IPS DF 4.7 (cell line): ENCODE results near the gene SPEM1.

Experiments
- DNase-seq: peaks from one replicate; pipeline ENCODE4 v3.0.0-alpha.2; 2013; ENCODE audit warnings: low spot score; ENCODE audit errors: extremely low read depth

The SPEM1 gene

DNA sequence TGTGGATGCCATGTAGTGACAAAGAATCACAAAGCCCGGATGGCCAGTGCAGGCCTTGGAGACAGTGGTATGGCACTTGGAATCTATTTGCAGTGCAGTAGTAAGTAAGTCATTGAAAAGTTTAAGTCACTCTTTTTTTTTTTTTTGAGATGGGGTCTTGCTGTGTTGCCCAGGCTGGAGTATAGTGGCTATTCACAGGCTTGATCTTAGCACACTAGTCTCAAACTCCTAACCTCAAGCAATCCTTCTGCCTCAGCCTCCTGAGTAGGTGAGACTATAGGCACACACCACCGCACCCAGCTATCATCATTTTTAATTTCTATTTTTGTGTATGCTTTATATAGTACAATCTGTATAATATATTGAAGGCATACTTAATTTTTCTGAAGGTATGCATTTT is 21.5 kb upstream of the SPEM1 start:
- no peak for DNase-seq

GRCh38 chr17:7403043-7403726 is 16.9 kb upstream of the SPEM1 start:
- DNase-seq: no peak

DNA sequence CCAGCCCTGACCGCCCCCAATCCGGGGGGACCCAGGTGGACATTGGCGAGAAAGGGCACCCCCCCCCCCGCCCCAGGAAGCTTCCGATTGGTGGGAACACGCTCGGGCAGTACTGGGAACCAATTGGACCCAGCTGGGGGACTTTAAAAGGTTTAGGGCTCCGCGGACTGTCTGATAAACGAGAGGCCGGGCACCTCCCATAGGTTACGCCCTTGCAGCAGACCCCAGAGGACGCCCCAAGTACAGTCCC is 16.5 kb upstream of the SPEM1 start:
- DNase-seq: no peak

DNA sequence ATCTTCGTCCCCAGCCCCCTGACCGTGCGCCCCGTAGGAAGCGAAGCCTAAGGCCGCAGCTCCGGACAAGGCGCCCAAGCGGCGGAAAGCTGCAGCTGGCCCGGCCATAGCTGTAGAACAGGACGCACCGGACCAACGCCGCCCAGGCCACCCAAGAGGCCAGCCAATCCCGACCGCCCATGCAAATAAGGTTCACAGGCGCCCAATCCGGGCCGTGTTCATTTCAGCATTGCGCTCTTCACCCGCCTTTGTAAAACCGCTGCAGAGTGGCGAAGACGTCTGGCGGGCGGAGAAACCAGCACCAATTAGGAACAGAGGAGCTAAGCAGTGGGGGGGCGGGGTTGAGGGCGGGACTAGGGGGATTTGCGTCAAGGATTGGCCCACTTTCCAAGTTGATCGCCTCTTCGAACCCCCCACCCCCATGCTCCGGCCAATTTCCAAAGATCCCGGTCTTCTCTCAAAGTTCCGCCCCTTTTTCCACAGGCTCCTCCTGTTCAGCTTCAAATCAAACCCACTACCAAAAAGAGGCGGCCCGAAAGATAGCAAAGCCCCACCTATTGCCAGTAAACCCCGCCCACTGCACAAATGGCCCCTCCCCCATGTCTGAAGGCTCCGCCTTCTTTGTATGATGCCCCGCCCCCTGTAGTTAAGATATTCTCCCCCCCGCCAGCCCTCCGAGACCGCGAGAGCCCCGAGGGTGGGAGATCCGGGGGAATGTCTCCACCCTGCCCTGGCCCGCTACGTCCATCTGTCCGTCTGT is 16.0 kb upstream of the SPEM1 start, which contains the start of gene TMEM256:
Gene TMEM256, minus strand, starts transcription at position 121 of the 760 bp plus-strand sequence. Its CDS starts 13 bp downstream, at position 108.
- peak; percentile 97 for DNase-seq

DNA sequence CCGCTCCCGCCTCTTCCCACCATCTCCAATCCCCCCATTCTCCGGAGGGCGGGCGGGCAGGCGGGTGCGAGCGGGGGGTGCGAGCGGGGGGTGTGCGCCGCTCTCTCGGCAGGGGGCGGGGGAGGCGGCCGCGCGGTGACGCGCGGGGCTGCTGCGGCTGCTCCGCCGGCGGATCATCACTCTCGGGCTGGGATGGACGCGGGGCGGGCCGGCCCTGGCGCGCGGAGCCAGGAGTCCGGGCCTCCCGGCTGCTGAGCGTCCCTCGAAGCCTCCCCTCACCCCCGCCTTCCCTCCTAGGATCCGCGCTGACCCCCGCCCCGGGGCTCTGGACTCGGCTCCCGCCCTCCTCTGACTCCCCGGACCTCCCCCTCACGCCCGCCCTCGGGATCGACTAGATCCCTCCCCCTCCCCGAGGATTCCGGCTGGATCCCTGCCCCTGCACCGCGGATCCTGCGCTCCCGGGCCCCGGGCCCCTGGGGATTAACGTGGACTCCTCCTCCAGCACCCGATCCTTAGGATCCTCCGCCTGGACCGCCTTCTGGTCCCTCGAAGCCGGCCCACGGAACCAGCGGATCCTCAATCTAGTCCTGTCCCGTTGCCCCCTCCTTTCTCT is 15.3 kb upstream of the SPEM1 start:
- no peak for DNase-seq

DNA sequence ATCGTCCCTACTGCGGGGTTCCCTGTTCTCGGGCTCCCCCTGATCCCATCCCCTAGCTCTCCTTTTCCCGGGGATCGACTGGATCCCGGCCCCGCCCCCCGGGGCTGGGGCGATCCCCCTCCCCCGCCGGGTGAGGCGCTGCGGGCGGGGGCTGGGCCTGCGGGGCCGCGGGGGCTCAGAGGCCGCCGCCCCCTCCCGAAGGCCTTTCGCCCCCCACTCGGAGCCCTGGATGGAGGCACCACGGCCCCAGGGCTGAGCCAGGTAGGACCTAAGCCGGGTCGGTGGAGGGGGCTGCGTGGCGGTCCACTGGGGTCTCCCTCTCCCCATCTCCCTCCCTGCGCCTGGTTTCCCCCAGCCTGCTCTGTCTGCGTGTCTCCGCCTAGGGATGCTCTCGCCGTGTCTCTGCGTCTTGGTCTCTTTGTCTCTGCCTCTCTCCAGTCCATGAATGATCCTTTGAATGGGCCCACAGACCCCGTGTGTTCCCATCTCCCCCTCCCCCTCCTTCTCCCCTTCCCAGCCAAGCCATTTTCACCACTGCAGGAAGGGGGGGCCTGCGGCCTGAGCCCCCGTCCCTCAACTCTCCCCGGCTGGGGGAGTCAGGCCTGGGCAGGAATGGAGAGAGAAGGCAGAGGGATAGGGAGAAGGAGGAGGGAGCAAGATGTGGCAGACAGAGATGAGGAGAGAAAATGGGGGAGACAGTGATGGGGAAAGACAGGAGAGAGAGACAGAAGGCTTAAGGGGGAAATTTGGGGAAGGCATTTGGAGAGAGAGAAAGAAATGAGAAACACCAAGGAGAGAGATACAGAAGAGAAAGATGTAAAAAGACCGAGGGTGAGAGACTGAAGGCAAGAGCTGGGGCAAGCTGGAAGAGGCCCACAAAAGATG is 14.5 kb upstream of the SPEM1 start:
- no peak for DNase-seq

GRCh38 chr17:7406235-7406825 is 13.8 kb upstream of the SPEM1 start:
- no peak for DNase-seq

DNA sequence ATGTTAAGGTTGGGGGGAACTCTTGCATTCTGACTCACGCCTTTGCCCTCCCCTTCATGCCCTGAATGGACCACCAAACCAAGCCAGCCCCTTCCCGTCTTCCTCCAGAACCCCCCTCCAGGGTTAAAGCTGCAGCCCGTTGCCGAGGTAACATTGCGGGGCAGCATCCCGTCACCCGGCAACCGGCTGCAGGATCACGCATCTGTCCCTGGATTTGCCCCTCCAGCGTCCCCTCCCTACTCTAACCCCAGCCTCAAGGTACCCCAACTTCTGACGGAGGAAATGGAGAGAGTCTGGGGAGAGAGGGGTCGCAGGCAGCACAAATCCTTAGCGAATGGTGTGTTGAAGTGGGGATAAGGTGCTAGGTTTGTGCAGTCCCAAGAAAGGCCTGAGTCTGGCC is 13.0 kb upstream of the SPEM1 start:
- DNase-seq: no peak

DNA sequence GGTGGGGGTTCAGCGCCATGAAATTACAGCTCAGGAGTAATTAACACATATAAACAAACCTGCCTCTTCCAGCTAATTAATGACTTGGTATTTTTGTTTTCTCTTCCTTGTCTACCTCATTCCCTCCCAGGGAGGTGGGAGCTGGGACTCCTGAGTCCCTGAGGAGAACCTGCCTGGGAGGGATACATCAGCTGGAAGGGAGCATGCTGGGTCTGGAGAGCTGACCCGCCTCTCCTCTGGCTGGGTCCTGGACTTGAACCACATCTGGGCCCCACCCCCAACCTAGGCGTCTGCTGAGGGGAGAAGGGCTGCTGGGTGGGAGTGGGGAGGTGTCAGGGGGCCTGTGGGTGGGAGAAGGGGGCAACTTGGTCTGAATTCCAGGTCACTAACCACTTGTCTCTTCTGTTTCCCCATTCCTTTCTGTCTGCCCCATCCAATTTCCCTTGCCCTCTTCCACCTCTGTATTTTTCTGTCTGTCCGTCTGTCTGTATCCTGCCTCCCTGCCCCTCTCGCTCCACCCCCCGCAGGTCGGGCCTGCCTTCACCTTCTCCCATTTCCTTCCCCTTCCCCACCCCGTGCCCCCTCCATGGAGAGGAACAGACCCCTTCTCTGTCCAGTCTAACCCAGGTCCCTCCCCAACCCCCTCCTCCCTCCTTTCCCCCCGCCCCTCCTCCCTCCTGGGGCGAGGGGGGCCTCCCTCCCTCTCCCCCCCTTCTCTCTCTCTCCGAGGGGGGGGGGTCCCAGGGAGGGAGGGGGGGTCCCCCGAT is 12.5 kb upstream of the SPEM1 start, which contains the start of gene NLGN2:
Gene NLGN2, plus strand, starts transcription at position 361 of the 767 bp plus-strand sequence. CDS start 411 bp downstream, outside the sequence.
- no peak for DNase-seq

DNA sequence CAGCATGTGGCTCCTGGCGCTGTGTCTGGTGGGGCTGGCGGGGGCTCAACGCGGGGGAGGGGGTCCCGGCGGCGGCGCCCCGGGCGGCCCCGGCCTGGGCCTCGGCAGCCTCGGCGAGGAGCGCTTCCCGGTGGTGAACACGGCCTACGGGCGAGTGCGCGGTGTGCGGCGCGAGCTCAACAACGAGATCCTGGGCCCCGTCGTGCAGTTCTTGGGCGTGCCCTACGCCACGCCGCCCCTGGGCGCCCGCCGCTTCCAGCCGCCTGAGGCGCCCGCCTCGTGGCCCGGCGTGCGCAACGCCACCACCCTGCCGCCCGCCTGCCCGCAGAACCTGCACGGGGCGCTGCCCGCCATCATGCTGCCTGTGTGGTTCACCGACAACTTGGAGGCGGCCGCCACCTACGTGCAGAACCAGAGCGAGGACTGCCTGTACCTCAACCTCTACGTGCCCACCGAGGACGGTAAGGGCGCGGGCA is 11.8 kb upstream of the SPEM1 start:
- DNase-seq: no peak

DNA sequence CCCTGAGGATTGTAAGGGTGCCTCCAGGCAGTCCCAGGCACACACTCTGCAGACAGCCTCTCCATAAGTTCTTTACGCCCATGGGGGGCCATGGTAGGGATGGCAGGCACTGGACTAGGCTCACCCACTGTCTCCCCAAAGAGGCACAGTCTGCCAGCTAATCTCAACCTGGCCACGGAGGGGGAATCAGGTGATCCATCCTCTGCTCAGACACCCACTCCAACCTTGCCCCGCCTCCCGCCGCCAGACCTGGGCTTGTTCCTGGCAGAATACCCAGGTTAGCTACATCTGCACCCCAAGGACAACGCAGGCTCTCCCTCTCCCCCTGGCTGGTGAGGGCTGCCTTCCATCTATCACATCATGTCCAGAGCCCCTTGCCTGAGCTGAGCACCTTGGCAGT is 11.3 kb upstream of the SPEM1 start:
- no peak for DNase-seq

DNA sequence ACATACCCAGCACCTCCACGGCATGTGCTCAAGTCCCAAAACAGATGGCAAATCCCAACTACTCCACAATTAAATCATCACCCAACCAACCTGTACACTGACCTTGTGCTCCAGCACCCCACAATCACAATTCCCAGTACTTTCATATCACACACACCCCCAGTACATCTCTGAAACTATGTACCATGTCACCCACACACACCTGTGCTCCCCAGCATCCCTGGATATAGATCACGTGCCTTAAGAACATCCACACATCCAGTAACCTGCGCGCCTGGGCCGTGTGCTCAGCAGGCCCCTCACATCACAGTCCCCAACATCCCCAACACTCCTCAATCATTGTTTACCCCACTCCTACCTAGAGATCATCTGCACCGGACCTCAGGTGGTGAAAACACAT is 10.4 kb upstream of the SPEM1 start:
- DNase-seq: no peak

DNA sequence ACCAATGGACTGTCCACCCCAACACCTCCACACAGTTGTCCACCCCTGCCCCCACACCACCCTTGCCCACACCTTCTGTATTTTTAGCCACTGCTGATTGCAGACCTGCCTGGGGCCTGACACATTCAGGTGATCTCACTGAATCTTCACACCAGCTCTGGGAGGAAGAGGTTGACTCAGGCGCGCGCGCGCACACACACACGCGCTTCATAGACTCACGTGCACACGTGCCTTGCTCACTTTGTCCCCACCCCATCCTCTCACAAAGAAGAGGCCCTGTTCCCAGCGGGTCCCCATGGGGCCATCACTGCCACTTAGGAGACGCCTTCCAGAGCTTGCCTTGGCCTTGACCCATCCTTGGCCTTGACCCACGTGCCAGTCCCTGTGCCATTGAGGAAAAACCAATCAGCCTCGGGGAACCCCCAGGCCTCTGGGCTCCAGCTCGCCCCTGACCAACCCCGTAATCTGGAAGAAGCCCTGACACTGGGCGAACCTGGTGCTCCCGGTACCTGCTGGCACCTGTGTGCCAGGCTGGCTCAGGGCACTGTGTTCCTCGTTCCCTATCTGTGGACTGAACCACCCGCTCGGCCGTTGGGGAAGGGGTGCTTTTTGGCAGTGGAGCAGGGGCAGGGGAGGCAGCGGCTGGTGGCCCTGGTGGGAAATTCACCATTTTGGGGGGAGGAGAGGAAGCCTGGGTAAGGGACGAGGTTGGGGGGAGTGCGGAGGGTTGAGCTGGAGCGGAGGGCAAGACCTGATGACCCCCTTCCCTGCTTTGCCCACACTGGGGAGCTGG is 9.3 kb upstream of the SPEM1 start:
- no peak for DNase-seq

DNA sequence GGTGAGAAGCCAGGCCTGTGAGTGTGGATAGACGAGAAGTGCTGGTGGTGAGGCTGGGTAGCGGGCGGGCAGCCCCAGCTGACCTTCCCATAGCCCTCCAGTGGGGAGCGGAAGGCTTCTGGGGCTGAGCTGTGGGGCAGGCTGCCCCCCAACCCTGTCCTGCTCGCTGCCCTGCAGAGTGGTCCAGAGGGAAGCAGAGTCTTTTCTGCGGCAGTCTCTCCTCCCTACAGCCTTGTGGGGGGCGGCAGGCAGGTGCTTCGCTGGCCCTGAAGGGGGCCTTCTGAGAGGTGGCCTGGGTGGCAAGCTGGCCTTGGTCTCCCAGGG is 8.7 kb upstream of the SPEM1 start:
- no peak for DNase-seq

DNA sequence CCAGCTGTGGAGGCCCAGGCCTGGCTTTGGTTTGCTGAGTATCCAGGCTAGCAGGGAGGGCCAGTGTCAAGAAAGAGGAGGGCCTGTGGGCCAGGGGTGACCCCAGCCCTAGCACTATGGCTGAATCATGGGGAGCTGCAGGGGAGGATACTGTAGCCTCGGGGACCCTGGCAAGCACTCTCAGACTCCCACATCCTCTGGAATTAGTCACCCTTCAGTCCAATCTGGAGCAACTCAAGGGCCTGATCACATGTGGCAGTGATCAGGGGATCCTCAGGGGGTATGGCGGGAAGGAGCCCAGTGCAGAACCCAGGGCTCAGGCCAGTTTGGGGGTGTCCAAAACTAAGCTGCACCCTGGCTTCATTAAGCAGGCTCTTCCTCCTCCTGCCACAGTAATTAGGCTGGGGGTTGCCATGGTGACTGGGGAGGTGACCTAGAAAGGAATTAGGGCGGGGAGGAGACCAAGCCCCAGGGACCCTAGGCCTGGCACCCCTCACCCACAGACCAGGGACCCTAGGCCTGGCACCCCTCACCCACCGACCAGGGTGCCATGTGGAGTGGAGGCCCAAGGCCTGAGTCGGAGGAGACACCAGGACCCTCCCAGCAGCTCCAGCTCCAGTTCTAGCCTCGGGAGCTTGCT is 6.7 kb upstream of the SPEM1 start:
- DNase-seq: no peak

DNA sequence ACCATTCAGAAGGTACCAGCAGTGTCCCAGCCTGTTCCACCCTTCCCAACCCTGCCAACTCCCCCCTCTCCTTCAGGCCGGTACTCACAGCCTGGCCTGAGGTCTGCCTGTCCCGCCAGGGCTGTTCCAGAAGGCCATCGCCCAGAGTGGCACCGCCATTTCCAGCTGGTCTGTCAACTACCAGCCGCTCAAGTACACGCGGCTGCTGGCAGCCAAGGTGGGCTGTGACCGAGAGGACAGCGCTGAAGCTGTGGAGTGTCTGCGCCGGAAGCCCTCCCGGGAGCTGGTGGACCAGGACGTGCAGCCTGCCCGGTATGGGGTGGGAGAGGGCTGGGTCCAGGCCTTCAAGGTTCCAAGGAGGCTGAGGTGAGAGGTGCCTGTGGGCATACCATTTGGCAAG is 5.3 kb upstream of the SPEM1 start:
- no peak for DNase-seq

- DNase-seq: no peak
These were observed 4.3 kb upstream of the SPEM1 start for GRCh38 chr17:7415784-7416183.

- no peak for DNase-seq
These were observed 3.8 kb upstream of the SPEM1 start for GRCh38 chr17:7416323-7416722.

DNA sequence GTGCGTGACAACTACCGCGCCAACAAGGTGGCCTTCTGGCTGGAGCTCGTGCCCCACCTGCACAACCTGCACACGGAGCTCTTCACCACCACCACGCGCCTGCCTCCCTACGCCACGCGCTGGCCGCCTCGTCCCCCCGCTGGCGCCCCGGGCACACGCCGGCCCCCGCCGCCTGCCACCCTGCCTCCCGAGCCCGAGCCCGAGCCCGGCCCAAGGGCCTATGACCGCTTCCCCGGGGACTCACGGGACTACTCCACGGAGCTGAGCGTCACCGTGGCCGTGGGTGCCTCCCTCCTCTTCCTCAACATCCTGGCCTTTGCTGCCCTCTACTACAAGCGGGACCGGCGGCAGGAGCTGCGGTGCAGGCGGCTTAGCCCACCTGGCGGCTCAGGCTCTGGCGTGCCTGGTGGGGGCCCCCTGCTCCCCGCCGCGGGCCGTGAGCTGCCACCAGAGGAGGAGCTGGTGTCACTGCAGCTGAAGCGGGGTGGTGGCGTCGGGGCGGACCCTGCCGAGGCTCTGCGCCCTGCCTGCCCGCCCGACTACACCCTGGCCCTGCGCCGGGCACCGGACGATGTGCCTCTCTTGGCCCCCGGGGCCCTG is 3.0 kb upstream of the SPEM1 start:
- DNase-seq: no peak
